Activated CD4-positive, alpha-beta T cell treated with anti-CD3 and anti-CD28 coated beads, Interleukin-2, amount 50 U/mL, for 48 hours (primary cell): ENCODE measurements around the gene DUSP9.
"Not testable (repeated sequence)": the region's sequence is repeated elsewhere in the genome, so short reads cannot be mapped to it uniquely, and the experiment has no call there.

Source experiments
- DNase-seq, 2 experiments: peaks; one replicate each; pipeline ENCODE4 v3.0.0-alpha.2; 2020

The DUSP9 gene

GRCh38 chrX:153694256-153694655 lies 47.3 kb downstream of the DUSP9 start:
- not testable (repeated sequence) for DNase-seq

- DNase-seq, result no peak
Measured at GRCh38 chrX:153694687-153695270, 47.8 kb downstream of the DUSP9 start.

GRCh38 chrX:153696100-153696499 lies 49.1 kb downstream of the DUSP9 start:
- DNase-seq, result no peak

- DNase-seq, result not testable (repeated sequence)
Measured at GRCh38 chrX:153696538-153696937, 49.5 kb downstream of the DUSP9 start.

GRCh38 chrX:153696986-153697722 lies 50.2 kb downstream of the DUSP9 start:
- DNase-seq, result not testable (repeated sequence)

- no peak for DNase-seq
Measured at GRCh38 chrX:153697924-153698865, 51.2 kb downstream of the DUSP9 start.

- DNase-seq, result not testable (repeated sequence)
Measured at GRCh38 chrX:153699210-153699783, 52.3 kb downstream of the DUSP9 start.

- not testable (repeated sequence) for DNase-seq
Measured at GRCh38 chrX:153699784-153700371, 52.9 kb downstream of the DUSP9 start.

- DNase-seq, result no peak
Measured at GRCh38 chrX:153700376-153700945, 53.5 kb downstream of the DUSP9 start.
